MCF 10A (cell line): Measurements from ENCODE around the gene RASGEF1B. TPM values are rescaled to one million over a fixed set of nuclear protein-coding genes. Genes with fewer than 3 reads are reported as not detected.

Source experiments
- BruUV-seq: library from RNA; stranded (reverse); fragments of 400-500 nt; replicated peaks from 2 replicates; lab custom pipeline; 2021; lab: Mats Ljungman, UMichigan
- CTCF ChIA-PET: fragments of 300-600 bp; sonication (Branson Sonifier 250); formaldehyde crosslinking; extraction: SDS; loops from one replicate; lab custom pipeline; 2021; ENCODE audit warnings: antibody characterized with exemption, inconsistent platforms; lab: Yijun Ruan, JAX
- POLR2A ChIA-PET: fragments of 300-600, 350-650 bp; sonication (Branson Sonifier 250); formaldehyde crosslinking; extraction: SDS; loops from one replicate; lab custom pipeline; 2020; ENCODE audit warnings: antibody characterized with exemption, inconsistent platforms; lab: Yijun Ruan, JAX
- DNase-seq: peaks from one replicate; pipeline ENCODE4 v3.0.0-alpha.2; 2018; ENCODE audit not compliant: unreplicated experiment
- H3K27ac Mint-ChIP-seq: one replicate; pipeline ENCODE4 v1.8.0; 2022; ENCODE audit warnings: mild to moderate bottlenecking, low read depth, mixed read lengths; ENCODE audit not compliant: unreplicated experiment
- H3K27me3 Mint-ChIP-seq: one replicate; pipeline ENCODE4 v1.8.0; 2022; ENCODE audit warnings: mixed read lengths; ENCODE audit not compliant: insufficient read depth, unreplicated experiment
- H3K36me3 Mint-ChIP-seq: one replicate; pipeline ENCODE4 v1.8.0; 2022; ENCODE audit warnings: mild to moderate bottlenecking, moderate library complexity, mixed read lengths; ENCODE audit not compliant: insufficient read depth, unreplicated experiment
- H3K4me1 Mint-ChIP-seq: one replicate; pipeline ENCODE4 v1.8.0; 2022; ENCODE audit warnings: mixed read lengths; ENCODE audit not compliant: insufficient read depth, unreplicated experiment
- H3K4me3 Mint-ChIP-seq: one replicate; pipeline ENCODE4 v1.8.0; 2022; ENCODE audit warnings: mild to moderate bottlenecking, moderate library complexity, mixed read lengths; ENCODE audit not compliant: unreplicated experiment
- H3K9me3 Mint-ChIP-seq: one replicate; pipeline ENCODE4 v1.8.0; 2022; ENCODE audit warnings: mixed read lengths; ENCODE audit not compliant: unreplicated experiment
- CTCF ChIP-seq: fragments of 200-600 bp; IDR thresholded peaks from one replicate; pipeline ENCODE4 v1.8.0; 2022; ENCODE audit warnings: antibody characterized with exemption, mild to moderate bottlenecking; ENCODE audit not compliant: unreplicated experiment
- intact Hi-C: fragments of 100-400 bp; cut with micrococcal nuclease; formaldehyde crosslinking; loops from 2 replicates; pipeline ENCODE4 v1.14.1; 2022
- total RNA-seq: library from RNA; stranded (reverse); gene quantifications from 2 replicates; pipeline ENCODE4 v1.2.3, GENCODE V29; 2022

RASGEF1B gene
- total RNA-seq, 1 experiment from 2014 or later: 5.4 TPM

DNA sequence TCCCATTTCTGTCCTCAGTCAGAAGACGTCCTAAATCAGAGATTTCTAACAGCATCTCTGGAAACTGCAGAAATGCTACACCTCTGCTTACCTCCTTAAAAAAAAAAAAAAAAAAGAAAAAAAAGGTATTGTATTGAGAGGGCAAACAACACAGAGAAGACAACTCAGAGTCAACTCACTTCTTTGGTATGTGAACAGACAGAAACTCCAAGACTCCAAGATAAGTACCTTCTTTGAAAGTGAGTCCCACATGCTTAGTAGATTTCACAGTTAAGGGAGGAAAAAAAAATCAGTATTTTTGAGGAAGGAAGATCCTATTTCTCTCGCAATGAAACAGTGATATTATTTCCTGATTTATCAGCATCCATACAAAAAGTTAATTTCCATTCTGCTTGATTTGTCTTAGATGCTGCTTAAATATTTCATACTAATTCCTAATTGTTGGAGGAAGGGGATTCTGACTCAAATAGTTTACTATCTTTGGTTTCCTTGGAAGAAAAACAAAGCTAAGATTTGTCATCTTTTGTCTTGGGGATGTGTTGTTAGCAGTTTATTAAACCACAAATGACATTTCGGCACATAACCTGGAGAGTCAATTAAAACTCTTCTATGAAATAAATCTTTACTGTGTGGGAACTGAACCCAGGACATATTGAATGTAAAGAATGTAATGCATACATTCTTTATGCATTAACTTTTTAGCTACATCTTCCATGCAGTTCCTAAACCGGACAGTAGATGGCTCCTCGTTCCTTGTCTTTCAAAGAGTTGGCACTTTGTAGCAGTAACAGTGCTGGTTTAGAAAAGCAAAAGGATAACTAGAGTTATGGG is 4.7 kb downstream of the RASGEF1B start:
- Mint-ChIP-seq H3K27ac (no peak overlapping the region), H3K9me3 (no peaks in the 10 kb centered on the region), H3K4me1 (peaks cover 21% of the 10 kb centered on the region), H3K4me3 (no peak overlapping the region), H3K27me3 (no peaks in the 10 kb centered on the region), H3K36me3 (no peaks in the 10 kb centered on the region)
- intact Hi-C loops: loop anchor here (1.0 kb wide), 6 partner anchors 61 to 801 kb away; no protein-coding TSS in a partner anchor
- ChIA-PET CTCF (interaction anchor here (0.6 to 10.7 kb wide), 48 partner anchors 8 to 815 kb away, joined by 3 to 167 read pairs (median 4); no protein-coding TSS in a partner anchor), POLR2A (interaction anchor here (0.7 to 1.7 kb wide), 10 partner anchors 9 to 370 kb away, joined by 3 to 8 read pairs (median 4); no protein-coding TSS in a partner anchor)
- no TSS peak for BruUV-seq
- peak; percentile 78 for TF ChIP-seq CTCF
- peak; percentile 82 for DNase-seq

GRCh38 chr4:81465406-81466340 is 6.0 kb downstream of the RASGEF1B start:
- no peak for DNase-seq
- H3K36me3 Mint-ChIP-seq: no peaks in the 10 kb centered on the region
- no peak overlapping the region for H3K4me3 Mint-ChIP-seq
- no peaks in the 10 kb centered on the region for H3K27me3 Mint-ChIP-seq
- no peak for TF ChIP-seq CTCF
- ChIA-PET CTCF (interaction anchor here (0.6 to 10.7 kb wide), 26 partner anchors 11 to 1136 kb away, joined by 3 to 167 read pairs (median 4); no protein-coding TSS in a partner anchor), POLR2A (interaction anchor here (0.6 to 1.4 kb wide), 4 partner anchors 13 to 379 kb away, joined by 3 to 4 read pairs (median 3); no protein-coding TSS in a partner anchor)
- no peak overlapping the region for H3K27ac Mint-ChIP-seq
- intact Hi-C loops: no loop called here
- H3K4me1 Mint-ChIP-seq: peaks cover 16% of the 10 kb centered on the region
- BruUV-seq: no TSS peak
- H3K9me3 Mint-ChIP-seq: no peaks in the 10 kb centered on the region

GRCh38 chr4:81460834-81461233 is 10.9 kb downstream of the RASGEF1B start:
- ChIA-PET CTCF (interaction anchor here (1.0 kb wide), 1 partner anchor 10 kb away, joined by 3 read pairs; no protein-coding TSS in a partner anchor), POLR2A (no interaction called here)
- intact Hi-C loops: no loop called here
- Mint-ChIP-seq H3K4me1 (no peaks in the 10 kb centered on the region), H3K36me3 (no peaks in the 10 kb centered on the region), H3K9me3 (no peaks in the 10 kb centered on the region), H3K27ac (no peak overlapping the region), H3K27me3 (no peaks in the 10 kb centered on the region), H3K4me3 (no peak overlapping the region)
- no peak for TF ChIP-seq CTCF
- BruUV-seq: no TSS peak
- no peak for DNase-seq
